Uterus (tissue), 2 donors: ENCODE measurements around the gene FASN.

Source experiments
- CTCF ChIP-seq, 4 experiments: fragments of 200-600 bp in 2 of 4; fragments of 450-650 bp in 2 of 4; sonication (generic) in 2 of 4; IDR thresholded peaks; one replicate each; pipeline ENCODE4 v1.5.1; 2016 to 2019; ENCODE audit warnings: antibody characterized with exemption in 4 of 4, mild to moderate bottlenecking in 2 of 4, moderate library complexity in 1 of 4
- POLR2A ChIP-seq, 2 donors: fragments of 450-650 bp; IDR thresholded peaks; one replicate each; pipeline ENCODE4 v1.6.1; 2016; ENCODE audit warnings: antibody characterized with exemption in 2 of 2, mild to moderate bottlenecking in 1 of 2, moderate library complexity in 1 of 2

- no peak for TF ChIP-seq POLR2A (IDR thresholded peaks at IDR 0.05)
- TF ChIP-seq CTCF (IDR thresholded peaks at IDR 0.05) = no peak
Measured at GRCh38 chr17:82076018-82076784, 21.8 kb downstream of the FASN start.
